Superior temporal gyrus (tissue), 1 donor: ENCODE results near the gene PGPEP1.

Source experiments
- DNase-seq: peaks from one replicate; pipeline ENCODE4 v3.0.0-alpha.2; 2016; ENCODE audit errors: extremely low spot score

Gene PGPEP1

GRCh38 chr19:18417250-18418028 is 77.0 kb downstream of the PGPEP1 start:
- no peak for DNase-seq

DNA sequence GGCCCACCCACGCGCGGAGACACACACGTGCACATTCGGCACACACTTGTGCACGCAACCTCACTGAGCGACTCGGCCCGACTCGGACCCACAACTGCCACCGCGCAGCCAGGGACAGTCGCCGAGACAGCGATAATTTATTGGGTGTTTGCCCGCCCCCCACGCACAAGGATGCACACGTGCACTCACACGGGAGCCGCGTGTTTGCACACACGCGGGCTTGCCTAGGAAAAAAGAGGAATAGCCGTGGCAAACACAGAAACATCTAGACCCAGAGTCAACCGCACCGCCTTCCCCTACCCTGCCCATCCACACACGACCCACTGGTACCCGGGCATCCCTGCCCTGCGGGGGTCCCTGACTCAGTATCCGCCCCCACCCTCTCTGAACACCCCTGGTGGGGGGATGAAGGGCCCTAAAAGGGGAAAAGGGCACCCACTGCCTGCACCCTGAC is 77.7 kb downstream of the PGPEP1 start:
- DNase-seq: no peak

DNA sequence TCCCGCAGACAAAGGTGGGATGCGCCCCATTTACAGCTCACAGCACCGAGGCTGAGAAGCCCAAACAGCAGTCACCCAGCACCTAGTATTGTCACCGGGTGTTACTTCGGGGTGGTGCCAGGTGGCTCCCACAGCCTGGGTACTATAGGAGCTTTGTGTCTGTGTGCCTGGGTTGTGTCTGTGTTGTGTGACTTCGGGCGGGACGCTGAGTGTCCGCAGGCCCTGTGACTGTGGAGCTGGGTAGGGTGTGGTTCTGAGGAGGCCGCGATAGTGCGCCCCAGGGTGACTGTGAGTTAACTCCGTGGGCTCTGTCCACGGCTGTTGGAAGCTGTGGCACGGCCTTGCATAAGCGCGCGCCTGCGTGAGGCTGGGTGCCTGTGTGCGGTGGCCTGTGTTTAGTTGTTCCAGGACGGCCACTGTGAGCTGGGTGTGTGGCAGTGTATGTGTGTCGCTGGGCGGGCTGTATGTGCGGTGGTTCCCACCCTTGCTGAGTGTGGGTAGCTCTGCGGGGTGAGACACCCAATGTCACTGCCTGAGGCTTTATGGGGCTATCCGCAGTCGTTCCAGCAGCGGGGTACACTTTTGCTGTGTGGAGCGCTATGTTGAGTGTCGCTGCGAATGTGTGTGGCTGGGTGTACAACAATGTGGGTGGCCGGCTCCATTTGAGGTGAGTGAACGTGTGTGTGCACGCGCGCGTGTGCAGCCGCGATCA is 78.2 kb downstream of the PGPEP1 start:
- DNase-seq: peak; percentile 53

DNA sequence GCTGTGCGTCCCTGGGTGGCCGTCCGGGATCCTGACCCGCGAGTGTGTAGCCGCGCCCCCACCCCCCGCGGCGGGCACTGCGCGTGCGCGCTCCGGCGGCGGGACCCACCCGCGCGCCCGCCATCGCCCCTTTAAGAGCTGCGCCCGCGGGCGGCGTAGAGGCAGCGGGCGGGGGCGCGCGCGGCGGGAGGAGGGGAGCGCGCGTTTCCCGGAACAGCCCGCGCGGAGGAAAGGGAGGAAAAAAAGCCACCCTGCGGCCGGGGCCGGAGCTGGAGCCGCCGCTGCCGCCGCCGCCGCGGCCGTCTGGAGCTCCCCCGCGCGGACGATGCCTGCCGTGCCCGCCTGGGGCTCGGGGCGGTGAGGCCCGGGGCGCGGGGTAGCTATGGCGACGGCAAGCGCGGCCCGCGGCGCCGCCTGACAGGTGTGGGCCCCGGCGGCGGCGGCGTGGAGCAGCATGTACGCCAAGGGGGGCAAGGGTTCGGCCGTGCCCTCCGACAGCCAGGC is 78.8 kb downstream of the PGPEP1 start, which contains the start of gene SSBP4:
Gene SSBP4, plus strand, starts transcription at position 204 of the 504 bp plus-strand sequence. Its CDS starts 251 bp downstream, at position 455.
- DNase-seq: peak; percentile 62
